ENCODE data around the gene APOOL. TPM values are rescaled to one million over a fixed set of nuclear protein-coding genes. Genes with fewer than 3 reads are reported as not detected.

APOOL gene, protein sequence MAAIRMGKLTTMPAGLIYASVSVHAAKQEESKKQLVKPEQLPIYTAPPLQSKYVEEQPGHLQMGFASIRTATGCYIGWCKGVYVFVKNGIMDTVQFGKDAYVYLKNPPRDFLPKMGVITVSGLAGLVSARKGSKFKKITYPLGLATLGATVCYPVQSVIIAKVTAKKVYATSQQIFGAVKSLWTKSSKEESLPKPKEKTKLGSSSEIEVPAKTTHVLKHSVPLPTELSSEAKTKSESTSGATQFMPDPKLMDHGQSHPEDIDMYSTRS
- 7.3 and 8.0 TPM in 2 replicates for total RNA-seq

DNA sequence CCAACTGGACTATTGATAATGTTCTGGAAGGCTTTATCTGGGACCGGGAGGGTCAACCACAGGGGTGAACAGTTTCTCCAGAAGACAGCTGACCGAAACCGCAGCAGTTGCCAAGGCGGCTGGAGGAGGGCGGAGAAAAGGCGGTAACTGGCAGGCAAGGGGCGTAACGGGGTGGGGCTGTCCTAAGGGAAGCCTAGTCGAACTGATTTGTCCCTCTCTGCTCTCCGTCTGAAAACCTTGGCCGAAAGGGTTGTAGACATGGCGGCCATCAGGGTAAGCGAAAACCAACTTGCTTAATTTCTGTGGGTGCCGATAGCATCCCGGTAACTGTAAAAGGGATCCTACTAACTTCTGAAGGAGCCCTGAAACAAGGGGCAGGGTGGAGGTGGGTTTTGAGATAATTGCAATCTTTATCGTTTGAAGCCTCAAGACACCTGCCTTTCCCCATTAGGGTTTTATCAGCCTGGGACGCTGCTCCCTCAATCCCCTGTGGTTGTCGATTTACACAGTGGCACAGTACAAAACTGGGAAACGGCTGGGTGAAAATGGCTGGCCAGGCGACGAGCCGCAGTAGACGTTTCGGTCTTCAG, at the start of gene APOOL:
Gene APOOL, plus strand, starts transcription at position 223 of the 590 bp plus-strand sequence. Its CDS starts 36 bp downstream, at position 259.

Other genes starting within 250 kb of the APOOL start
- gene SATL1, start 239.9 kb downstream of the APOOL start, total RNA-seq = not detected in 2 replicates
- gene ZNF711, start 240.1 kb downstream of the APOOL start, total RNA-seq = 0.14 and 0.37 TPM in 2 replicates